HCT116 (cell line): Measurements from ENCODE around the gene PPM1E. TPM values are rescaled to one million over a fixed set of nuclear protein-coding genes. Genes with fewer than 3 reads are reported as not detected.

Source experiments
- ATAC-seq: fragments of 200-7000 bp; cut with Tn5 transposase; 2 replicates; pipeline ENCODE4 v1.9.1; 2020; ENCODE audit warnings: mild to moderate bottlenecking, moderate library complexity
- BruUV-seq: library from RNA; stranded (reverse); fragments of 400-500 nt; replicated peaks from 2 replicates; lab custom pipeline; 2021; lab: Mats Ljungman, UMichigan
- CTCF ChIA-PET: fragments of 300-600 bp; sonication (Branson Sonifier 250); formaldehyde crosslinking; loops from one replicate; lab custom pipeline; 2021; ENCODE audit warnings: antibody characterized with exemption; lab: Charles Lee
- POLR2A ChIA-PET: fragments of 300-600, 350-600 bp; sonication (Branson Sonifier 250); formaldehyde crosslinking; loops from one replicate; lab custom pipeline; 2021; ENCODE audit warnings: antibody characterized with exemption; lab: Charles Lee
- RAD21 ChIA-PET, 2 experiments: fragments of 300-600 bp; sonication (Branson Sonifier 250); formaldehyde crosslinking; loops; one replicate each; lab custom pipeline; 2023; ENCODE audit warnings: low total read pairs in 2 of 2; ENCODE audit not compliant: uncharacterized antibody in 2 of 2, unreplicated experiment in 2 of 2, low non-redundant PET in 1 of 2; lab: Charles Lee
- DNase-seq: peaks from one replicate; pipeline ENCODE4 v3.0.0-alpha.2; 2010; ENCODE audit warnings: low read depth, low spot score
- H2AFZ ChIP-seq: fragments of 200-600 bp; shearing (Covaris generic), sonication (generic); 2 replicates; pipeline ENCODE4 v1.6.1; 2017; ENCODE audit warnings: low read depth, mixed run types, mixed read lengths, antibody characterized with exemption, low read length; ENCODE audit not compliant: poor library complexity, severe bottlenecking
- H3K27ac ChIP-seq: 2 replicates; pipeline ENCODE4 v1.5.1; 2012; ENCODE audit warnings: low read depth, low read length
- H3K27me3 ChIP-seq: fragments of 200-600 bp; sonication (generic); 2 replicates; pipeline ENCODE4 v1.6.1; 2016; ENCODE audit warnings: mixed run types, low read length, mixed read lengths; ENCODE audit not compliant: insufficient read depth
- H3K36me3 ChIP-seq, 2 experiments: fragments of 200-500 bp in 1 of 2; fragments of 200-600 bp in 1 of 2; sonication (Bioruptor generic) in 1 of 2; sonication (generic) in 1 of 2; 2 replicates each; pipeline versions ENCODE4 v1.5.1 to v1.6.1; 2014 to 2016; ENCODE audit warnings: low read length in 2 of 2, inconsistent platforms in 1 of 2, mixed read lengths in 1 of 2, mixed run types in 1 of 2; ENCODE audit not compliant: insufficient read depth in 2 of 2, control insufficient read depth in 1 of 2
- H3K4me1 ChIP-seq, 2 experiments: fragments of 200-600 bp in 1 of 2; sonication (generic) in 1 of 2; 2 replicates each; pipeline versions ENCODE4 v1.5.1 to v1.6.1; 2012 to 2017; ENCODE audit warnings: low read length in 2 of 2, inconsistent platforms in 1 of 2, mild to moderate bottlenecking in 1 of 2, mixed read lengths in 1 of 2, mixed run types in 1 of 2, moderate library complexity in 1 of 2; ENCODE audit not compliant: insufficient read depth in 2 of 2, control insufficient read depth in 1 of 2
- H3K4me2 ChIP-seq: fragments of 200-600 bp; sonication (generic); 2 replicates; pipeline ENCODE4 v1.6.1; 2017; ENCODE audit warnings: mixed run types, low read length, mixed read lengths
- H3K4me3 ChIP-seq, 2 experiments: fragments of 200-600 bp in 1 of 2; sonication (generic) in 1 of 2; replicated peaks in 1 of 2; 2 replicates each; pipeline ENCODE4 v1.5.1; 2011 to 2016; ENCODE audit warnings: low read length in 2 of 2, control low read depth in 1 of 2, low read depth in 1 of 2, mild to moderate bottlenecking in 1 of 2, mixed read lengths in 1 of 2, mixed run types in 1 of 2
- H3K79me2 ChIP-seq: fragments of 200-600 bp; sonication (generic); 2 replicates; pipeline ENCODE4 v1.6.1; 2017; ENCODE audit warnings: mild to moderate bottlenecking, mixed run types, low read length, moderate library complexity, mixed read lengths; ENCODE audit not compliant: insufficient read depth
- H3K9ac ChIP-seq: fragments of 200-600 bp; sonication (generic); 2 replicates; pipeline ENCODE4 v1.6.1; 2016; ENCODE audit warnings: low read length, mixed read lengths
- H3K9me2 ChIP-seq: fragments of 200-600 bp; sonication (generic), shearing (Covaris generic); 2 replicates; pipeline ENCODE4 v1.6.1; 2017; ENCODE audit warnings: mixed run types, mild to moderate bottlenecking, moderate library complexity; ENCODE audit not compliant: insufficient read depth
- H3K9me3 ChIP-seq, 2 experiments: fragments of 200-500 bp in 1 of 2; fragments of 200-600 bp in 1 of 2; sonication (Bioruptor generic) in 1 of 2; sonication (generic) in 1 of 2; 2 replicates each; pipeline ENCODE4 v1.6.1; 2014 to 2017; ENCODE audit warnings: low read length in 2 of 2, mixed read lengths in 2 of 2, inconsistent platforms in 1 of 2, low read depth in 1 of 2, mild to moderate bottlenecking in 1 of 2, mixed run types in 1 of 2, moderate library complexity in 1 of 2; ENCODE audit not compliant: control insufficient read depth in 1 of 2, insufficient read depth in 1 of 2
- H4K20me1 ChIP-seq: fragments of 200-600 bp; sonication (generic), shearing (Covaris generic); 2 replicates; pipeline ENCODE4 v1.6.1; 2017; ENCODE audit warnings: mixed run types, mild to moderate bottlenecking, moderate library complexity; ENCODE audit not compliant: insufficient read depth
- CEBPB ChIP-seq: IDR thresholded peaks from 2 replicates; pipeline ENCODE4 v1.6.1; 2012; ENCODE audit warnings: low read depth
- EZH2 ChIP-seq: fragments of 200-600 bp; sonication (generic); IDR thresholded peaks from 2 replicates; pipeline ENCODE4 v1.6.1; 2017; ENCODE audit warnings: antibody characterized with exemption, mixed run types
- EZH2phosphoT487 ChIP-seq: fragments of 200-600 bp; IDR thresholded peaks from 2 replicates; pipeline ENCODE4 v1.6.1; 2018; ENCODE audit warnings: antibody characterized with exemption, borderline replicate concordance
- POLR2A ChIP-seq: IDR thresholded peaks from 2 replicates; pipeline ENCODE4 v1.7.0; 2011; ENCODE audit warnings: borderline replicate concordance; ENCODE audit not compliant: insufficient read depth, insufficient read length; ENCODE audit errors: extremely low read depth
- POLR2AphosphoS5 ChIP-seq: IDR thresholded peaks from 2 replicates; pipeline ENCODE4 v1.6.1; 2011; ENCODE audit warnings: mild to moderate bottlenecking, low read depth, low read length, moderate library complexity
- RAD21 ChIP-seq: IDR thresholded peaks from 2 replicates; pipeline ENCODE4 v1.6.1; 2012; ENCODE audit warnings: low read depth, mild to moderate bottlenecking
- SIN3A ChIP-seq: IDR thresholded peaks from 2 replicates; pipeline ENCODE4 v1.6.1; 2012; ENCODE audit warnings: low read depth
- SP1 ChIP-seq: IDR thresholded peaks from 2 replicates; pipeline ENCODE4 v1.6.1; 2012; ENCODE audit warnings: low read depth
- SRF ChIP-seq: IDR thresholded peaks from 2 replicates; pipeline ENCODE4 v1.6.1; 2012; ENCODE audit warnings: low read depth
- YY1 ChIP-seq: IDR thresholded peaks from 2 replicates; pipeline ENCODE4 v1.6.1; 2011; ENCODE audit warnings: low read length, low read depth, moderate library complexity, mild to moderate bottlenecking; ENCODE audit not compliant: insufficient replicate concordance; ENCODE audit errors: extremely low read depth
- ZBTB33 ChIP-seq: IDR thresholded peaks from 2 replicates; pipeline ENCODE4 v1.6.1; 2011; ENCODE audit warnings: mild to moderate bottlenecking, low read length, moderate library complexity; ENCODE audit not compliant: insufficient replicate concordance; ENCODE audit errors: extremely low read depth
- ZNF274 ChIP-seq: fragments of 200-500 bp; sonication (Bioruptor generic); IDR thresholded peaks from 2 replicates; pipeline ENCODE4 v1.6.1; 2014; ENCODE audit warnings: mild to moderate bottlenecking, low read depth, low read length, inconsistent platforms
- intact Hi-C: fragments of 100-400 bp; cut with micrococcal nuclease; formaldehyde crosslinking; loops from 2 replicates; pipeline ENCODE4 v1.10.0; 2022
- total RNA-seq: library from RNA; stranded (reverse); gene quantifications from one replicate; pipeline ENCODE4 v1.2.1, GENCODE V29; 2021; ENCODE audit not compliant: unreplicated experiment
- TF ChIP-seq, protein P1 (sequence below): IDR thresholded peaks from 2 replicates; pipeline ENCODE4 v1.6.1; 2012

The PPM1E gene
- total RNA-seq, 1 experiment from 2014 or later: 0.02 TPM

DNA sequence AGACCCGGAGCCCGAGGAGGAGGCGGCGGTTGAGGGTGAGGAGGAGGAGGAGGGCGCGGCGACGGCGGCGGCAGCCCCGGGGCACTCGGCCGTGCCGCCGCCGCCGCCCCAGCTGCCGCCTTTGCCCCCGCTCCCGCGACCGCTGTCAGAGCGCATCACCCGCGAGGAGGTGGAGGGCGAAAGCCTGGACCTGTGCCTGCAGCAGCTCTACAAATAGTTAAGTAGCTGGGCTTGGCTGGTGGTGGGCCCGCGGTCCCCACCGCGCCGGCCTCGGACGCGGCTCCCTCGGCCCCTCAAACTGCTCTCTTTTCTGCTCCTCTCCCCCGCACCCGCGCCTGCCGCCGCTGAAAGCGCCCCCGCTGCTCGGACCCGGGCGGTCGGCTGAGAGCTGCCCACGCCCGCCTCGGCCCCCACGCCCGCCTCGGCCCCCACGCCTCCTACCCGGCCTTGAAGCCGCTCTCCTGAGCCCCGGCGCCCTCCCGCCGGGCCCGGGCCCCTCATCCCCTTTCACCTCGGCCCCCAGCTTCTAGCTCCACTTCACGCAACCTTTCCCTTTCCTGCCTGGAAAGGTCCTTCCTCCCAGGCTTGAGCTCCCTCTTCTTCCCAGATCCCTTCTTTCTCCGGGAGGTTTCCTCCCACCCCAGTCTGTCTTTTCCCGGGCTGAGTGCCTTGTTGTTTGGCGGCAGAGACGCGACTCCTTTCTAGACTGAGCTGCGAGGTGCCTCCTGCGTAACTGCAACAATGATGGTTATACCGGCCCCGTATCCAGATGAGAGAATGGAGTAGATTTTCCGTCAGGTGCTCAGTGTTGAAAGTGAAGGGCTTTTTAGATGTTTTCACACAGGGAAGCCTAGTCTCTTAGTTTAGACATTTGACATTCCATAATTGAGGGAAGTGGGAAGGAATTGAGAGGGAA lies 850 bp downstream of the PPM1E start:
- Histone ChIP-seq H3K36me3 (no peaks in the 10 kb centered on the region), H3K9ac (no peak overlapping the region), H3K9me3 (no peaks in the 10 kb centered on the region), H3K79me2 (no peaks in the 10 kb centered on the region), H3K27ac (no peak overlapping the region), H3K4me1 (no peaks in the 10 kb centered on the region), H2AFZ (no peak overlapping the region), H3K4me2 (no peak overlapping the region), H4K20me1 (no peaks in the 10 kb centered on the region), H3K9me2 (no peaks in the 10 kb centered on the region), H3K4me3 (no peak overlapping the region), H3K27me3 (no peaks in the 10 kb centered on the region)
- ChIA-PET CTCF (no interaction called here), RAD21 (no interaction called here), POLR2A (no interaction called here)
- no peak for ATAC-seq
- intact Hi-C loops: no loop called here
- DNase-seq: no peak
- no TSS peak for BruUV-seq
- TF ChIP-seq RAD21 (no peak), ZBTB33 (no peak), SRF (no peak), YY1 (no peak), POLR2A (no peak), CEBPB (no peak), EZH2phosphoT487 (no peak), EZH2 (no peak), SIN3A (no peak), ZNF274 (no peak), POLR2AphosphoS5 (no peak), SP1 (no peak)
- TF ChIP-seq, protein P1, sequence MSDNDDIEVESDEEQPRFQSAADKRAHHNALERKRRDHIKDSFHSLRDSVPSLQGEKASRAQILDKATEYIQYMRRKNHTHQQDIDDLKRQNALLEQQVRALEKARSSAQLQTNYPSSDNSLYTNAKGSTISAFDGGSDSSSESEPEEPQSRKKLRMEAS: no peak
